Ishikawa (cell line): ENCODE data around the gene NPBWR2.

ENCODE experiments used
- CEBPB ChIP-seq: IDR thresholded peaks from 2 replicates; pipeline ENCODE4 v1.6.1; 2012
- EGR1 ChIP-seq: IDR thresholded peaks from 2 replicates; pipeline ENCODE4 v1.6.1; 2012
- EP300 ChIP-seq: IDR thresholded peaks from 2 replicates; pipeline ENCODE4 v1.6.1; 2012; ENCODE audit warnings: borderline replicate concordance
- NFIC ChIP-seq: IDR thresholded peaks from 2 replicates; pipeline ENCODE4 v1.6.1; 2012
- RAD21 ChIP-seq: IDR thresholded peaks from 2 replicates; pipeline ENCODE4 v1.6.1; 2012; ENCODE audit warnings: low read depth
- TCF12 ChIP-seq: IDR thresholded peaks from 2 replicates; pipeline ENCODE4 v1.6.1; 2012; ENCODE audit warnings: low read depth
- TEAD4 ChIP-seq: IDR thresholded peaks from 2 replicates; pipeline ENCODE4 v1.6.1; 2012
- YY1 ChIP-seq: IDR thresholded peaks from 2 replicates; pipeline ENCODE4 v1.6.1; 2012; ENCODE audit warnings: low read depth
- ZBTB7A ChIP-seq: IDR thresholded peaks from 2 replicates; pipeline ENCODE4 v1.6.1; 2012; ENCODE audit warnings: low read depth
- TF ChIP-seq, protein P1 (sequence below): IDR thresholded peaks from 2 replicates; pipeline ENCODE4 v1.6.1; 2012
- TF ChIP-seq, protein P2 (sequence below): IDR thresholded peaks from 2 replicates; pipeline ENCODE4 v1.6.1; 2012; ENCODE audit warnings: low read depth, mild to moderate bottlenecking
- TF ChIP-seq, protein P3 (sequence below): IDR thresholded peaks from 2 replicates; pipeline ENCODE4 v1.6.1; 2012

The NPBWR2 gene

DNA sequence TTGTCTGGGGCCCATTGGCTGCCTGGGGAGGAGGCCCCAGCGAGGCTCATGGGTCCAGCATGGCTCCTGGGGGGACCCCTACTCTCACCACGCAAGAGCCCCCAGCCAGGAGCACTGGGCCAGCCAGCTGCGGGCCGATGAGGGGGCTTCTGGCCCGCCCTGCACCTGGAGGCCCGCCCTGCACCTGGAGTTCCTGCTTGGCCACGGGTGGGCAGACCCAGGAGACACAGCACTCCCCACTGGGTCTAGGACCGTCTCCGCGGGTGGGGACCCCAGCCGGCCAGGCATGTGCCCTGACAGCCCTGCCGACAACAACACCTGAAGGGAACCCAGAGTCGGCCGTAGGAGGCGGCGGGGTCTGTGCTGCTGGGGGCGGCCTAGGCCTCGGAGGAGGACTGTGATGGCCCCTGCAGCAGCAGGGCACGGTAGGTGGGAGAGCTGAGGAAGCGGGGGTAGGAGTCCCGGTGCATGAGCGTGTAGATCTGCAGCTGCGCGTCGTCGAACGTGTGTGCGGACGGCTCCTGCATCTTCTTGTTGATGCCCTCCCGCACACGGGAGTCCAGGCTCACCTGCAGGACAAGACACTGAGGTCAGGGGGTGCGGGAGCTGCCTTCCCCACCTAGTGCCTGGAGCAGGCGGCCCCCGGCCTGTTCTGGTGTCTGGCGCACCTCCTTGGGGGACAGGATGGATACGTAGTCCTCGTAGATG, 33.7 kb downstream of the NPBWR2 start:
- TF ChIP-seq RAD21 (no peak), YY1 (no peak), EP300 (no peak), CEBPB (no peak), TEAD4 (no peak)
- TF ChIP-seq, protein P1, sequence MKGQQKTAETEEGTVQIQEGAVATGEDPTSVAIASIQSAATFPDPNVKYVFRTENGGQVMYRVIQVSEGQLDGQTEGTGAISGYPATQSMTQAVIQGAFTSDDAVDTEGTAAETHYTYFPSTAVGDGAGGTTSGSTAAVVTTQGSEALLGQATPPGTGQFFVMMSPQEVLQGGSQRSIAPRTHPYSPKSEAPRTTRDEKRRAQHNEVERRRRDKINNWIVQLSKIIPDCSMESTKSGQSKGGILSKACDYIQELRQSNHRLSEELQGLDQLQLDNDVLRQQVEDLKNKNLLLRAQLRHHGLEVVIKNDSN: no peak
- TF ChIP-seq, protein P2, sequence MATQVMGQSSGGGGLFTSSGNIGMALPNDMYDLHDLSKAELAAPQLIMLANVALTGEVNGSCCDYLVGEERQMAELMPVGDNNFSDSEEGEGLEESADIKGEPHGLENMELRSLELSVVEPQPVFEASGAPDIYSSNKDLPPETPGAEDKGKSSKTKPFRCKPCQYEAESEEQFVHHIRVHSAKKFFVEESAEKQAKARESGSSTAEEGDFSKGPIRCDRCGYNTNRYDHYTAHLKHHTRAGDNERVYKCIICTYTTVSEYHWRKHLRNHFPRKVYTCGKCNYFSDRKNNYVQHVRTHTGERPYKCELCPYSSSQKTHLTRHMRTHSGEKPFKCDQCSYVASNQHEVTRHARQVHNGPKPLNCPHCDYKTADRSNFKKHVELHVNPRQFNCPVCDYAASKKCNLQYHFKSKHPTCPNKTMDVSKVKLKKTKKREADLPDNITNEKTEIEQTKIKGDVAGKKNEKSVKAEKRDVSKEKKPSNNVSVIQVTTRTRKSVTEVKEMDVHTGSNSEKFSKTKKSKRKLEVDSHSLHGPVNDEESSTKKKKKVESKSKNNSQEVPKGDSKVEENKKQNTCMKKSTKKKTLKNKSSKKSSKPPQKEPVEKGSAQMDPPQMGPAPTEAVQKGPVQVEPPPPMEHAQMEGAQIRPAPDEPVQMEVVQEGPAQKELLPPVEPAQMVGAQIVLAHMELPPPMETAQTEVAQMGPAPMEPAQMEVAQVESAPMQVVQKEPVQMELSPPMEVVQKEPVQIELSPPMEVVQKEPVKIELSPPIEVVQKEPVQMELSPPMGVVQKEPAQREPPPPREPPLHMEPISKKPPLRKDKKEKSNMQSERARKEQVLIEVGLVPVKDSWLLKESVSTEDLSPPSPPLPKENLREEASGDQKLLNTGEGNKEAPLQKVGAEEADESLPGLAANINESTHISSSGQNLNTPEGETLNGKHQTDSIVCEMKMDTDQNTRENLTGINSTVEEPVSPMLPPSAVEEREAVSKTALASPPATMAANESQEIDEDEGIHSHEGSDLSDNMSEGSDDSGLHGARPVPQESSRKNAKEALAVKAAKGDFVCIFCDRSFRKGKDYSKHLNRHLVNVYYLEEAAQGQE: no peak

DNA sequence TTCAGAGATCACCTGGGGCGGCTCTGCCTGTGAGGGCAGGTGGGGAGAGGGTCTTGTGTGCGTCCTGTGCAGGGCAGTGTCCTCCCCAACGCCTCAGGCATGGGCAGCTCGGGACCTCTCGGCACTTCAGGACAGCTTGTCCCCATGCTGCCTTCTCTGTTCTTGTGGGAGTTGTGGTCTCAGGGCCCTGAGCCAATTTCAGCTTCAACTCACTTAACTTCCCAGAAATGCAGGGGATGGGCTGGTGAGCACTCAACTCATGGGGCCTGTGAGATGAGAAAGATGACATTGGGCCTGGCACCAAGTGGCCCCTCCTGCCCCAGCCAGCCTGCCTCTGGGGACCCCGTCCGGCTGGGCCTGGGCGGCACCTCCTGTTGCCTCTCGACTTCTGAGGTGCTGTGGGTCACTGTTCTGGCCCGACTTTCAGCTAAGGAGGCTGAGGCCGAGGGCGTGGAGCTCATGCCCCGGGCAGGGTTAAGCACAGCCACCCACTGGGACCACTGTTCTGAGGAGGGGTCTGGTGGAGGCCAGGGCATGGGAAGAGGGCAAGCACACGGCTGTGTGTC, 34.8 kb downstream of the NPBWR2 start:
- TF ChIP-seq TEAD4: no peak

DNA sequence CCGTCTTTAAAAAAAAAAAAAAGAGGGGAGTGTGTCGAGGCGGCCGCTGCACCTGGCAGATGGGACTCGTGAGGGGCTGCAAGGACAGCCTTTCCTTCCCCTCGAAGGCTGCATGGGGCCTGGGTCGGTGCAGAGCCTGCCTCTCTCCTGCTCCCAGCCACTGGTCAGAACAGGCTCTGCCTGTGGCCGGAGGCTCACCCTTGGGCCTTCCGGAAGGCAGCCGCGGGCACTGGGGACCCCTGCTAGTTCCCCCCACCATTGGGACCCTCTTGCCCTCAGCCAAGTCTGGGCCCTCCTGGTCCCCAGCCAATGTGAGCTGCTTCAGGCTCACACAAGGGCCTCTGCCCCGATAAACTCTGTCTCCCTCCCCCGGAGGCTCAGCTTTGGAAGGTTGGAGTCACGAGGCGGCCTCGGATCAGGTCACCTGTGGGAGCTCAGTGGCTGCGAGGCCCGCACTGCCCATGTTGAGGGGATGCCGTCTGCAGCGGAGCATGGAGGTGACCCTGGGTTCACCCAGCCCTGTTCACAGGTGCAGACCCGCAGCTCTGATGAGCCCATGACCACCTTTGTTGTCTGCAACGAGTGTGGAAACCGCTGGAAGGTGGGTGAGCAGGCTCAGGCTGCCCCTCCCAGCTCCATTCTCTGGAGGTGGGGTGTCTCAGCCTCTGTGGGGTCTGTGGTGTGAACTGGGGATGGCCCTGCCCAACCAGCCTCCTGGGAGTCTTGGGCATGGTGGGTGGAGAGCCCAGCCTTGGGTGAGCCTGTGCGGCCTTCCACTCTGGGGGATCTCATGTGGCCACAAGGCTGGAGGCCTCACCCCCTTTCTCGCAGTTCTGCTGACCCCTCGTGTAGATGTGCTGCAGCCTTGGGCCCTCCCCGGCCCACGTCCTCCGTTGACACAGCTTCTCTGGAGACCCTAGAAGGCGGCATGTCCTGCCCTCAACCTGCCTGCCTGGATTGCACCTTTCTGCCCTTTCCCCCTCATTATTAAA, 35.7 kb downstream of the NPBWR2 start:
- TF ChIP-seq TCF12: no peak
- no peak for TF ChIP-seq EP300
- TF ChIP-seq, protein P3, sequence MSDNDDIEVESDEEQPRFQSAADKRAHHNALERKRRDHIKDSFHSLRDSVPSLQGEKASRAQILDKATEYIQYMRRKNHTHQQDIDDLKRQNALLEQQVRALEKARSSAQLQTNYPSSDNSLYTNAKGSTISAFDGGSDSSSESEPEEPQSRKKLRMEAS: no peak
- TF ChIP-seq RAD21: no peak
- TF ChIP-seq, protein P2: no peak

DNA sequence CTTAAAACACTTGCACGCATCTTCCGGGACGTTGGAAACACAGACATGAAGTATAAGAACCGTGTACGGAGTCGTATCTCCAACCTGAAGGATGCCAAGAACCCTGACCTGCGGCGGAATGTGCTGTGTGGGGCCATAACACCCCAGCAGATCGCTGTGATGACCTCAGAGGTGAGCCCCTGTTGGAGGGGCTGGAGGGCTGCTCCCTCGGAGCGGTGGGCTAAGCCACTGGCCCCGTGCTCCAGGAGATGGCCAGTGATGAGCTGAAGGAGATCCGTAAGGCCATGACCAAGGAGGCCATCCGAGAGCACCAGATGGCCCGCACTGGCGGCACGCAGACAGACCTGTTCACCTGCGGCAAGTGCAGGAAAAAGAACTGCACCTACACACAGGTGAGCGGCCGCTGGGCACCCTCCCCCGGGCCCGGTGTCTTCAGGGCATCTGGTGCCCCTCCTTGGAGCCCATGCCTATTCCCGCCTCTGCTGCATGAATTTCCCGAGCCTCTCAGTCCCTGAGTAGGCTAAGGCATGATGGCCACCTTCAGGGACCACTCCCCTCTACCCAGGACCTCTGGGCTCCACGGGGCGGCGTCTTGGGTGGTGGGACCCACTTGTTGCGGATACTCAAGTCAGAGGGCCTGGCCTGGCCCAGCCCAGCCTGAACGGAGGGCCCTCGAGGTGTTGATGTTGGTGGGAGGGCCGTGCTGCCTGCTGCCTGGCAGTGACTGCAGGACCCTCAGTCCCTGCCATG, 36.9 kb downstream of the NPBWR2 start:
- TF ChIP-seq EGR1: no peak
- TF ChIP-seq NFIC: no peak
- TF ChIP-seq ZBTB7A: no peak
- TF ChIP-seq, protein P1: no peak
- TF ChIP-seq YY1: no peak

DNA sequence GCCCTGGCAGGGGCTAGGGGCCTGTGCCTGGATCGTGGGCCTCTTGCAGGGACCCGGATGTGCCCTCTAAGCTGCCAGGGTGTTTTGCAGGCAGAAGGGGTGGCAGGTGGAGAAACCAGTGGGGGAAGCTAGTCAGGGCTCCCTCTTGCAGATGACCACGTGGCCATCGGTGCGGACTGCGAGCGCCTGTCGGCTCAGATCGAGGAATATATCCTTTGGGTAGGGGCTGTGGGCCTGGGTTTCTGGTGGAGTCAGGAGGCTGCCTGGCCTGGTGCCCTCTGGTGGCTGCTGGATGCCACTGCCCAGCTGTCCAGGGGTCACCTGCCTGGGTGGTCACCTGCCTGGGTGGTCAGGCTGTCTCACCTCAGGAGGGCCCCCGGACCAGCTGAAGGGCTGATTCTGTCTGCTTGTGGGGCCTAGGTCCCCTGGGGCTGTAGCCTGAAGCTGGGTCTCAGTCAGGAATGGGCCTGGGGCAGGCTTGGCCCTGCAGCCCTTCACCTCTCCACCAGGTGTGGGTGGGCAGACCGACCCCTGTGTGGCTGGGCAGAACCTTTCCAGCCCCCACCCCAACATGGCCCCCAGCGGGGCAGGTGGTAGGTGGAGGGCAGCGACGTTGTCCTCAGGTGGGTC, 37.6 kb downstream of the NPBWR2 start:
- TF ChIP-seq, protein P2: no peak
- TF ChIP-seq, protein P3: no peak
- TF ChIP-seq RAD21 (peak; percentile 25; the same call in 1 of the 2 replicates), NFIC (no peak)
